ENCODE results near the gene ENTPD1.

The ENTPD1 gene

GRCh38 chr10:95831076-95831475 is 75.1 kb downstream of the ENTPD1 start (continued):
- TF ChIP-seq, protein P1, sequence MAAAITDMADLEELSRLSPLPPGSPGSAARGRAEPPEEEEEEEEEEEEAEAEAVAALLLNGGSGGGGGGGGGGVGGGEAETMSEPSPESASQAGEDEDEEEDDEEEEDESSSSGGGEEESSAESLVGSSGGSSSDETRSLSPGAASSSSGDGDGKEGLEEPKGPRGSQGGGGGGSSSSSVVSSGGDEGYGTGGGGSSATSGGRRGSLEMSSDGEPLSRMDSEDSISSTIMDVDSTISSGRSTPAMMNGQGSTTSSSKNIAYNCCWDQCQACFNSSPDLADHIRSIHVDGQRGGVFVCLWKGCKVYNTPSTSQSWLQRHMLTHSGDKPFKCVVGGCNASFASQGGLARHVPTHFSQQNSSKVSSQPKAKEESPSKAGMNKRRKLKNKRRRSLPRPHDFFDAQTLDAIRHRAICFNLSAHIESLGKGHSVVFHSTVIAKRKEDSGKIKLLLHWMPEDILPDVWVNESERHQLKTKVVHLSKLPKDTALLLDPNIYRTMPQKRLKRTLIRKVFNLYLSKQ (tag by site-specific recombination; IDR thresholded peaks at IDR 0.05; ENCODE audit: borderline replicate concordance) = no peak

DNA sequence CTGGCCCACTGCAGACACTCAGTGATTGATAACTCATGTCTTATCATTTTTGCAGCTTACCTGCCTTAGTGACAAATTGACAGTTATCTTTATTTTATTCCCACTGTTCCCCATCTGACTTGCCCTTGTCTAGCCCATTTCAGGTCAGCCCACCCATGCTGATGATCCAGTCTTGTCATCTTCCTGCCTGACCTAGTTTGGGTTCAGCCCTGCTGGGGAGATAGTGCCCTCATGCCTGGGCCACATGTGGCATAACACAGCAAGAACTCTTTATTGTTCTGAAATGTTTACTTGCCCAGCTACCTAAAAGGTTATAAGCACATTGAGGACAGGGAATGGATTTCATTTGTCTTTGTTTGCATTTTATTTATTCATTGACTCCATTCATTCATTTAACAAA is 75.6 kb downstream of the ENTPD1 start:
- Histone ChIP-seq H3K4me3 (ENCODE audit: low read depth, low read length) (no peak overlapping the region), H3K36me3 (ENCODE audit: control insufficient read depth in 2 of 2, insufficient read depth in 1 of 2, low read length in 2 of 2) (no peaks in the 10 kb centered on the region), H3K9me3 (ENCODE audit: control insufficient read depth, insufficient read depth, low read depth, low read length) (no peaks in the 10 kb centered on the region), H3K4me1 (ENCODE audit: control insufficient read depth, insufficient read depth, low read length) (no peaks in the 10 kb centered on the region), H3K27ac (ENCODE audit: extremely low read depth, low read depth, low read length) (no peak overlapping the region)
- POLR2A ChIA-PET = no interaction called here
- TF ChIP-seq ZNF521 (tag by site-specific recombination; IDR thresholded peaks at IDR 0.05) (no peak), ZNF239 (tag by site-specific recombination; IDR thresholded peaks at IDR 0.05) (no peak), BCL11B (tag by site-specific recombination; IDR thresholded peaks at IDR 0.05; ENCODE audit: low read depth) (no peak), ZNF518A (tag by site-specific recombination; conservative IDR thresholded peaks at IDR 0.05; ENCODE audit: low read depth) (no peak), ZNF530 (tag by site-specific recombination; IDR thresholded peaks at IDR 0.05; ENCODE audit: low read depth) (no peak), ZNF416 (tag by site-specific recombination; IDR thresholded peaks at IDR 0.05) (no peak), ZNF223 (tag by site-specific recombination; IDR thresholded peaks at IDR 0.05) (no peak), ZBTB44 (tag by site-specific recombination; IDR thresholded peaks at IDR 0.05) (no peak), KLF1 (tag by site-specific recombination; IDR thresholded peaks at IDR 0.05) (no peak), ZNF148 (tag by site-specific recombination; IDR thresholded peaks at IDR 0.05; ENCODE audit: borderline replicate concordance) (no peak)
- TF ChIP-seq, protein P2, sequence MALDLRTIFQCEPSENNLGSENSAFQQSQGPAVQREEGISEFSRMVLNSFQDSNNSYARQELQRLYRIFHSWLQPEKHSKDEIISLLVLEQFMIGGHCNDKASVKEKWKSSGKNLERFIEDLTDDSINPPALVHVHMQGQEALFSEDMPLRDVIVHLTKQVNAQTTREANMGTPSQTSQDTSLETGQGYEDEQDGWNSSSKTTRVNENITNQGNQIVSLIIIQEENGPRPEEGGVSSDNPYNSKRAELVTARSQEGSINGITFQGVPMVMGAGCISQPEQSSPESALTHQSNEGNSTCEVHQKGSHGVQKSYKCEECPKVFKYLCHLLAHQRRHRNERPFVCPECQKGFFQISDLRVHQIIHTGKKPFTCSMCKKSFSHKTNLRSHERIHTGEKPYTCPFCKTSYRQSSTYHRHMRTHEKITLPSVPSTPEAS (tag by site-specific recombination; IDR thresholded peaks at IDR 0.05) = no peak
- TF ChIP-seq, protein P3, sequence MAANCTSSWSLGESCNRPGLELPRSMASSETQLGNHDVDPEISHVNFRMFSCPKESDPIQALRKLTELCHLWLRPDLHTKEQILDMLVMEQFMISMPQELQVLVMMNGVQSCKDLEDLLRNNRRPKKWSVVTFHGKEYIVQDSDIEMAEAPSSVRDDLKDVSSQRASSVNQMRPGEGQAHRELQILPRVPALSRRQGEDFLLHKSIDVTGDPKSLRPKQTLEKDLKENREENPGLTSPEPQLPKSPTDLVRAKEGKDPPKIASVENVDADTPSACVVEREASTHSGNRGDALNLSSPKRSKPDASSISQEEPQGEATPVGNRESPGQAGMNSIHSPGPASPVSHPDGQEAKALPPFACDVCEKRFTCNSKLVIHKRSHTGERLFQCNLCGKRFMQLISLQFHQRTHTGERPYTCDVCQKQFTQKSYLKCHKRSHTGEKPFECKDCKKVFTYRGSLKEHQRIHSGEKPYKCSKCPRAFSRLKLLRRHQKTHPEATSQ (tag by site-specific recombination; IDR thresholded peaks at IDR 0.05) = no peak
- CTCF ChIA-PET = interaction anchor here (0.7 kb wide), 1 partner anchor 137 kb away, joined by 4 read pairs; the partner anchor contains the start of gene TCTN3

Data from HEK293 (cell line).